Ammon's horn (tissue), 1 donor: ENCODE results near the gene TES.
"Not testable (repeated sequence)": the region's sequence is repeated elsewhere in the genome, so short reads cannot be mapped to it uniquely, and the experiment has no call there.

Source experiments
- DNase-seq: peaks from one replicate; pipeline ENCODE4 v3.0.0-alpha.2; 2016; ENCODE audit warnings: low spot score

Gene TES

DNA sequence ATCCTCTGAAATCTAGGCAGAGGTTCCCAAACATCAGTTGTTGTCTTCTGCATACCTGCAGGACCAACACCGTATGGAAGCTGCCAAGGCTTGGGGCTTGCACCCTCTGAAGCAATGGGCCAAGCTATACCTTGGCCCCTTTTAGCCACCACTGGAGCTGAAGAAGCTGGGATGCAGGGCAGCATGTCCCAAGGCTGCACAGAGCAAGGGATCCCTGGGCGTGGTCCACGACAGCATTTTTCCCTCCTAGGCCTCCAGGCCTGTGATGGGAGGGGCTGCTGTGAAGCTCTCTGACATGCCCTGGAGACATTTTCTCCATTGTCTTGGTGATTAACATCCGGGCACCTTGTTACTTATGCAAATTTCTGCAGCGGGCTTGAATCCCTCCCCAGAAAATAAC is 34.5 kb downstream of the TES start:
- not testable (repeated sequence) for DNase-seq

DNA sequence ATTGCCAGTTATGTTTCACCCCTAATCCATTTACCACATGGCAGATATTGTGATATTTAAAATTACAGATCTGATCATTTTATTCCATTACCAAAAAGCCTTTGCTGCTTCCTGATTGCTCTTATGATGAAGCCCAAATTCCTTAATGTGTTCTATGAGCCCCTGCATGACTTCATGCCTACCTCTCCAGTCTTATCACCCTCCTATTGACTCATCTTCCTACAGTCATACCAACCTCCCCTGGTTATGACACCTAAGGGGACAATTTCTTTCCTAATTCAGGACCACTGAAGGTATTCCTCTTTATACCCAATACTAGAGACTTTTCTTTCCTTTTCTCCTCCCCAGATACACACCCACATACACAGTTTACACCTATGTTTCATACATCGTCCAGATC is 36.0 kb downstream of the TES start:
- DNase-seq = no peak

DNA sequence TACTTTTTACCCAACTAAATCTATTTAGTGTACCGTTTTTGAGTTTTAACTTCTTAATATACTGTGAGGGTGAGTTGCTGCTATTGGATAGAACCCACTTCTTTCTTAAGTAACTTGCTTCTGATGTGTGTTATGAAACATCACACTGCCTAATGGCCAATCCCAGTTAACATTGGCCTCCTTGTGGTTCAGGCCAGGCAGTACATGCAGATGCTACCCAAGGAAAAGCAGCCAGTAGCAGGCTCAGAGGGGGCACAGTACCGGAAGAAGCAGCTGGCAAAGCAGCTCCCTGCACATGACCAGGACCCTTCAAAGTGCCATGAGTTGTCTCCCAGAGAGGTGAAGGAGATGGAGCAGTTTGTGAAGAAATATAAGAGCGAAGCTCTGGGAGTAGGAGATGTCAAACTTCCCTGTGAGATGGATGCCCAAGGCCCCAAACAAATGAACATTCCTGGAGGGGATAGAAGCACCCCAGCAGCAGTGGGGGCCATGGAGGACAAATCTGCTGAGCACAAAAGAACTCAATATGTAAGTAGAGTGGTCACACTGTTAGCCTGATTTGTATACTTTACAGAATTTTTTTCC is 39.7 kb downstream of the TES start:
- DNase-seq = no peak

DNA sequence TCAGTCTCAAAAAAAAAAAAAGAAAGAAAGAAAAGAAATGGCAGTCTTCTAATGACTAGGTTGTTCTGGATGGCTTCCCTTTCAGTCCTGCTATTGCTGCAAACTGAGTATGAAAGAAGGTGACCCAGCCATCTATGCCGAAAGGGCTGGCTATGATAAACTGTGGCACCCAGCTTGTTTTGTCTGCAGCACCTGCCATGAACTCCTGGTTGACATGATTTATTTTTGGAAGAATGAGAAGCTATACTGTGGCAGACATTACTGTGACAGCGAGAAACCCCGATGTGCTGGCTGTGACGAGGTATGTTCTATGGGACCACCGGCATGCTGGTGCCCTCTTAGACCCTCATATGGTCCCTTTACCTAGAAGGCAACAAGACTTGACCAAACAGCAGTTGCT is 41.3 kb downstream of the TES start:
- DNase-seq = no peak

DNA sequence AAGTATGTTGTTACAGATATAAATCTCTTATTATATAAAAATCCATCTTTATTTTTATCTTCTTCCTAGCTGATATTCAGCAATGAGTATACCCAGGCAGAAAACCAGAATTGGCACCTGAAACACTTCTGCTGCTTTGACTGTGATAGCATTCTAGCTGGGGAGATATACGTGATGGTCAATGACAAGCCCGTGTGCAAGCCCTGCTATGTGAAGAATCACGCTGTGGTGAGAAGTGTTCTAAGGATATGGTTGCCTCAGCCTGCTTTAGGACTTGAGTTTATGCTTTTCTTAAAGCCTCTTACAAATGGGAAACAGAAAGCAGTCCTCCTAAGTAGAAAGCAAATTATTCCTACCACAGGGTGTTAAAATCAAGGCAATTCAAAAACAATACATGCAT is 41.9 kb downstream of the TES start:
- no peak for DNase-seq

DNA sequence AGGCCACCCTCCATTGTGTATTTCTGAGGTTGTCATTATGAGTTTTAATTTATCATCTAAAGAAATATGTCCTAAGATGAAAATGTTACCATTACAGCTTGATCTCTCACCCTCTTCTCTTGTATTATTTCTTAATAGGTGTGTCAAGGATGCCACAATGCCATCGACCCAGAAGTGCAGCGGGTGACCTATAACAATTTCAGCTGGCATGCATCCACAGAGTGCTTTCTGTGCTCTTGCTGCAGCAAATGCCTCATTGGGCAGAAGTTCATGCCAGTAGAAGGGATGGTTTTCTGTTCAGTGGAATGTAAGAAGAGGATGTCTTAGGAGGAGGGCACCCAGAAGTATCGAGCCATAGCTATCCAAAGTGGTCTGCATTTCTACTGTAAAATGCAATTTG is 46.8 kb downstream of the TES start:
- DNase-seq = no peak

DNA sequence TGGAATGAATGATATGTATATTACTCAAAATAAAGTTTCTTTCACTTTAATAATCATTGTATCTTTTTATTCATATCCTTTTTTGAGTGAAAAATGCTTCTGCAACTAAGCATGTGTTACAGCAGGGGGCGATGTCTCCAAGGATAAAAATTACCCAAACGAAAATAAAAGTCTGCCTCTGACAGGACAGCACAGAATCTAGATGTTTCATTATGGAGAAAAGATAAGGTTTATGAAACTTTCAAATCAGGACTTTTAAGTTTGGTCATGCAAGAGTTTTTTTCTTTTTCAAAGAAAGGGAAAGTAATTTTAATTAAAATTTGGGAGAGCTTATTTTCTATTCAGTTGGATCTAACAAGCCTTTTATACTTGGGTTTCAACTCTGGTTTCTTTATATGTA is 48.4 kb downstream of the TES start:
- DNase-seq = peak; percentile 75

DNA sequence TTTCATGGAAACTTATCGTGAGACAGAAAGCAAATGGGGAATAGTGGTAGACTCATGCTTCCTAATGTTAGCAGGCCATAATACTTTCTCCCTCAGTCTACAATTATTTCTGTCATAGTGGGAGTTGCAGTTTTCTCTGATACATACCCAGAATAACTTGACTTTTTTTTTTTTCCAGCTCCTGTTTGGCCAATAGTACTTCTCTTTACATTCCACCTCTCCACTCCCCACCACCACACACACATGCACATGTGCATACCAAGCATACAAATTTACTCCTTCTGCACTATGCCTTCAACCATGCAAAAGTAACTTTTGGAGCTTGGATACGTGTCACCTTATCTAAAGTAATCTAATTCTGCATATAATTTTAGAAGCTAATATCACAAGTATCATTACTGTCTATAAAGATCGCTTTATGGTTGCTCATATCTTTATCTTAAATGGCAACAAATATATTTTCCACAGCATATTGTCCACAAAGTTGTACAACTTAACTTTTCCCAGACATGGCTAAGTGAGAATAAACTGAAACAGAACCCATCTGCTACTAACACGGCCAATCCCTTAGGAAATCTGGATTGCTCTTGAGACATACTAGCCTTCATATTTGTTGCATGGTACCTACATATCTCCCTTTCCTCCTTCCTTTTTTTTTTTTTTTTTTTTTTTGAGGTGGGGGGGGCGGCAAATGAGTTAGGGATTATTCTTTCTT is 49.0 kb downstream of the TES start:
- no peak for DNase-seq

DNA sequence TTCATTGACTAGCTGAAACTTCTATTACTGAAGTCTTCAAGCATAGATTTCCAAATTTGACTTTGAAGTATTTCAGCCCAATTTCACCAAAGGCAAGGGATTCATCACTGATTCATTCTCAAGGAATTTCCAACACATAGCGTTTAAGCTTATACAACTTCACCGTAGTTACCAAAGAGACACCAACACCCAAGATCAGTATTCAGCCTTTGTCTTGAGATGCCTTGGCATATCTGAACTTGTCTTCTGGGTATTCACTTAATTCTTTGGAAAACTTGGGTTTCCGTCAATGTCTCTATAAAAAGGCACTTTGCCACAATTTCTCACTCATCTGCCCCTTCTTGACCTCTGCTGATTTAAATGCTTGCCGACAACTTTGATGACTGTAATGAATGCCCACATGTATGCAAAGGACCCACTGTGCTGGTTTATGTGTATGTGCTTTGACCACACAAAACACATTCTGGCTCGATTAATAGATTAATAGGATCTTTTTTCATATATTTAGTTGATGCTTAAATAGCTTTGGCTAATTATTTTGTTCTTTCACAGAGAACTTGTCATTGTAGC is 49.6 kb downstream of the TES start:
- no peak for DNase-seq

DNA sequence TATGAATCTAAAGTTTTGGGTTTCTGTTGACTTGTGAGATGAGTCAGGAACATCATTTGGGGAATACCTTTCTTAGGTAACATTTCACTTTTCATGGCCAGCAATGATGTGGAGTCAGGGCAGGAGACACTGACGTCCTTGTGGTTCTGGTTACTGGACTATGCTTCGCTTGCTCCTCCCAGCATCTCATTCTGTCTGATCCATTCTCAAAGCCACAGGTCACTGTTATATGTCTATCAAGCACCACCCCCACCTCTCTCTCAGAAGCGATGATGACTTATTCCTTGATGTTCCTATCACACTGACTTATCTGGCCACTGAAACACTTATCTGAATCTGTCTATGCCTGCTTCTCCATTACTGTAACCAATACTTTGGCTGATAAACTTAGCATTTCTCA is 51.6 kb downstream of the TES start:
- DNase-seq = no peak

DNA sequence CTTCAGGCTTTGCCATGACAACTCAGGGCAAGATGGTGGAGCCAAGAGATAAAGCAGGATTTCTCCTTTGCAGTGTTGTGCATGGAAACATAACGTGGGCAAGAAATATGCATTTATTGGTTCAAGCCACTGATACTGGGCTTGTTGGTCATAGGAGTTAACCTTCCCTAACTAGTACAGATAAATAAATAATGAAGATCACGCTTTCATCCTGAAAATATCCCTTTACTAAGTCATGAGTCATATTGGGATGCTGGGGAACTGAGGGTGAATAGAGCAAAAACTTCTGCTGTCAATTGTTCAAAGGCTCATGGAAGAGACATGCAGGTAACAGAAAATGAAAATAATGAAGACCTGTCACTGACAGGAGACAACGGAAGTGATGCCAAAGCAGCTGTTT is 55.5 kb downstream of the TES start:
- DNase-seq = no peak

DNA sequence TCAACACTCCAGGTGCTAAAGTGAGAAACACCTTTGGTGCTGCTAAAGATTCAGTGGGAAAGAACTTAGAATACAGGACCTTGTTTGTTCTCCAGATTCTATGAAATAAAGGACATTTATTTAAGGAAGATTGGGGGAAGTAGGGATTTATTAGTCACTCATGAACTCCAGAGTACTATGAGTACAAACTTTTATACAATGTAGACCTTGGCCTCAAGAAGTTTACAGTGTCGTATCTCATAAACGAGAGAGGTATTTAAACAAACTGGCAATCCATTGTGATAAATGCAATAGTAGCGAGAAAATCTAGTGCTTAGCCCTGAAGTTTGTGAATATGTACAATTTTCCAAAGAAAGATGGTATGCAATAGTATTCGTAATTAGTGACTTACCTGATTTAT is 59.1 kb downstream of the TES start:
- DNase-seq = no peak

DNA sequence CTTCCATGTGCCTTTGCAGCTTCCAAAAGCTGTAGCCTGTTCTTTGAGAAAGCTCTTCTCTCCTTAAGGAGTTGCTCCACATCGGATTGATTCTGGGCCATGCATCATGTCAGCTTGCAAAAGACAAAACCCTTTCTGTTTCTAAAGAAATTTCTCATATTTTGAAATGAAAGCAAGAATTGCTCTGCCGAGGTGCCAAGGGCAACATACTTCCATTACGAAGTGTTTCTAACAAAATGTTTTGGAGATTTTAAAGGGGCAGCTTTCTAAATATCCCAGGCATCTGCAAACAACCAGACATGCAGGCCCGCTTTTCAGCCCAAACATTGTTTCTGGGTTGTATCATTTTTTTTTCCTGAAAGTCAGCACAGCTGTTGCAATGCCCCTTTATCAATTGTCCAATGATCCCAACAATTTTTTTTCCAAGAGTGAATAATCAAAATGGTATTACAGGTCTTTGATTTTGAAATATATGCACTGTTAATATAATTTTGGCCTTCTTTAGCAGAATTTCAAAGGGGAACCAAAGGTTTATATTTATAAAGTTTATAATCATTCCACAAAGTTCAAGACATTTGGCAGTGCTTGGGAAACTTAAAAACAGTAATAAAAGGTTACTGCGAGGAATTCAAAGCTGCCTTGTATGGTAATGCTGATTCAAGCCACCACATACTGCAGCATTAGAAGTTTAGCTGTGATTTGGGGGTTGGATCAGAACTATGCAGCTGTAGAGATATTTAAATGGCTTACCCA is 61.0 kb downstream of the TES start:
- no peak for DNase-seq

DNA sequence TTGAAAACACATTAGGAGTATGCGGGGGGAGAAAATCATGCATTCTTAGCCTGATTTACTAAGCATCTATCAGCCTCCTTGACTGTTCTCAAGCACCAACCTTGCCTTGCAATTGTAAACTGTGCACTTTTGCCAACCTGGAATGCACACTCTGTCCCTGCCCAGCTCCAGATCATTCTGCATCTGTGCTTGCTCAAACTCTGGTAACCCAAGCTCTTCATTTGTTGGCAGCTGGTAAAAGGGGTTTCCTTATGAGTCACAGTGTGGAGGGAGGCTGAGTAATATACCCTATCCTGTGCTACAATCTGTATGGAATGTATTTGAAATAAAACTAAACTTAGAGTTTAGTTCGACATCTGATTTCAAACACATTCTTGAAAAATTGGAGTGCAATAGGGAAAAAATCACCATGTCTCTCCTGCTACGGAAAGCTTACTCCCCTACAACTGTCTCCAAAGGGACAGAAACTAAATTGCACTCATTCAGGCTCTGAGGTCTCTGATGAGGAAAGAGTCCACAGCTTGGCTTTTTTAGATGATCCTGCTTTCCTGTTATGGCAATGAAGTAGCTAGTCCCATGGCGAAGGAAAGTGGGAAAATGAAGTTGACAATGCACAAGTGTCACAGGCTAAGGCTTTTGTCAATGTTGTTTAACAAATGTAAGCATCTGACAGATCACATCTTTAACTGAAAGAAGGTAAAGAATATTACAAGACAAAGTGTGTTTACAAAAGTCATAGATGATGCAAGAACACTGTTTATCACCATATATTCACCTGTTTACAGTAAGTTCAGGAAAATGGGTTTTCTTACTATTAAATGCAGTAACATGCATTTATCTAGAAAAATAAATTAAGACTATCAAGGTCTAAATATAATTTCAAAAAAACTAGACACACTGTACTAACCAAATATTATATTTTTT is 61.9 kb downstream of the TES start:
- DNase-seq = peak; percentile 27

DNA sequence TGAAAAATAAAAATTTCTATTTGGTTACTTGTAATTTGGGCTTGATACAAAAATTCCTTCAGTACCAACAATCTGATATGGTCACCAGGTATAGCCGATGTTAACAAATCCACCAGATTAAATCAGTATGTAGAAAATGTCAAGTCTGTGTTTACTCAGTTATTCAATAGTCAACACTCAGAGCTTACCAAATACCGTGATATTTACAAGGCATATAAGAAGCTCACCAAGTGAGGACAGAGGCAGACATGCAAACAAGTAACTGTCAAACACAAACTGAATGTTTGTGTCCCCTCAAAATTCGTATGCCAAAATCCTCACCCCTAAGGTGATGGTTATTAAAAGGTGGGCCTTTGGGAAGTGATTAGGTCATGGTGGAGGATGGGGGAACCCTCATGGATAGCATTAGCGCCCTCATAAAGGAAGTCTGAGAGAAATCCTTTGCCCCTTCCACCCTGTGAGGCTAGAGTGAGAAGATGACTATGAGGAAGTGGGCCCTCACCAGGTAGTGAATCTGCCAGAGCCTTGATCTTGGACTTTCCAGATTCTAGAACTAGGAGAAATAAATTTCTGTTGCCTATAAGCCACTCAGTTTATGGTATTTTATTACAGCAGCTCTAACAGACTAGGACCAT is 63.1 kb downstream of the TES start:
- DNase-seq = no peak

DNA sequence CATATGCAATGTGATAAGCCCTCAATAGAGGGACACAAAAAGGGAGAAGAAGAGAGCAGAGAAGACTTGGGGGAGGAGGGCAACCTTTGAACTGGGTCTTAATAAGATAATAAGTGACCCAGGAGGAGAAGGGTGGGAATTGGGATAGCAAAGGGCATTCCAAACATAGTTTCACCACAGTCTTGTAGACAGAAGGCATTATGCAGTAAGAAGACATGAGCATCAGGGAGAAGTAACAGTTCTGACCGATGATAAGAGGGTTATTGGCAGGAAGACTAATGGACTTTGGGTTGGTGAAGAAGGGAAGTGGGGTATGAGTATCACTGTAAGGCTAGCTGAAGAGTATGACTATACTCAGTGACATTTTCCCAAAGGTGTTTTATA is 63.6 kb downstream of the TES start:
- DNase-seq = no peak

DNA sequence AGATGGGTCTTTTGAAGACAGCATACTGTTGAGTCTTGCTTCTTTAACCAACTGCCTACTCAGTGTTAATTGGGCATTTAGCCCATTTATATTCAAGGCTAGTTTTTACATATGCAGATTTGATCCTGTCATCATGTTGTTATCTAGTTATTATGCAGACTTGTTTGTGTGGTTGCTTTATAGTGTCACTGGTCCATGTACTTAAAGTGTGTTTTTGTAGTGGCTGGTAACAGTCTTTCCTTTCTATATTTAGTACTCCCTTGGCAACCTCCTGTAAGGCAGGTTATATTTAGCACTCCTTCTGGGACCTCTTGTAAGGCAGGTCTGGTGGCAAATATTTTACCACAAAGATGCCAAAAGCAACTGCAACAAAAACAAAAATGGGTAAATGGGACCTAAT is 66.7 kb downstream of the TES start:
- no peak for DNase-seq

DNA sequence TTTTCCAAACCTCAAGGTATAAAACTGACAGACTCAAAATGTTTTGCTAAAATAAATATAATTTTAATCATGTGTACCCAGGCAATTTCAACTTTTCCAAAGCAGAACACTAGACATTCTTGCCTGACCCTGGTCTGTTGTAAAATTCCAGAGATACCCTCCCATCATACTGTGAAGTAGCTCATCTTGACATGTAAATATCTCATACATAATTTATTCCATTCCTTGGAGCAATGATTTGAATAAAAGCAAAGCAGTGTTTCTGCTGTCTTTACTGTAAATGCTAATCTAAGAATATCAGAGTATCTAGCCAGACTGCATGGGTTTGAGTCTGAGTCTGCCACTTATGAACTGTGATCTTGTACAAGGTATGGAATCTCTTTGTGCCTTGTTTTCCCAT is 68.9 kb downstream of the TES start:
- no peak for DNase-seq

DNA sequence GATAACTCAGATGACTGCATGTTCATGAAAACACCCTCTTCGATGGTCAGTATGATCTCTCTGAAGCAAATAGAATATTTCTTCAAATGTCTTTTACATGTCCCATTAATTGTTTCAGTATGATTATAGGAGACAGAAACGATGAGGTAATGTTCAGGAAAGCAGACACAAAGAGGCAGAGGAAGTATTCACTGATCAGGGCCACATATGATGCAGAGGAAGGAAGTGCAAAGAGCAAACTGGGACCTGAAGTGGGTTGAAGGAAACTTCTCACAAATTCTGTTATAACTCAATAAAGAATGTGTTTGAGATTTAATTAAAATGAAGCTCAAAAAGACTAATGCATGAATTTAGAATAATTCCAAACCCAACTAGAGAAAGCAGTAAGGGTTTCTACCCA is 70.5 kb downstream of the TES start:
- DNase-seq = no peak

DNA sequence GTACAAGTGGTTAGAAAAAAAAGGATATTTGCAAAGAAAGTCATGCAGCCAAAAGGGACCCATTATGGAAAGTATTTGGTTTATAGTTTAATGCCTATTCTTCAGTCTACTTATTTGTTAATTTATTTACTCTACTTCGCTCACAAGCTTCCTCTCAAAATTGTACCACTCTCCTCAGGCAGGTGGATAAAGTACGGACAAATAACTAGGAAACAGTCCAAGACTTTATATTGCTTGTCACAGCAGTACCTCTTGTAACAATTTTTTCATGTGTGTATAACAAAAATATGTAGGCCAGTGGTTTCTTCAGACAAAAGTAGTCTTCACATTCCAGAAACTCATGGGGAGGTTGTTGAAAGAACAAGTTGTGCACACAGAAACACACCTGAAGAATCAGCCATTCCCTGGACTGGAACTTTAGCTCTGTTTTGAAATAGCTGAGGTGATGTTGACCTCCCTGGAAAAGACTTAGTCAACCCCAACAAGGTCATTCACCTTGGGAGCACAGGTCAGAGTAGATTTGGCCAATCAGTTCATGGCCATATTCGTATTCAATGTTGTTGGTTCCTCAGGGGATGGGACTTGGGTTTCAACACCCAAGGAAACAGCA is 73.4 kb downstream of the TES start:
- DNase-seq = no peak

DNA sequence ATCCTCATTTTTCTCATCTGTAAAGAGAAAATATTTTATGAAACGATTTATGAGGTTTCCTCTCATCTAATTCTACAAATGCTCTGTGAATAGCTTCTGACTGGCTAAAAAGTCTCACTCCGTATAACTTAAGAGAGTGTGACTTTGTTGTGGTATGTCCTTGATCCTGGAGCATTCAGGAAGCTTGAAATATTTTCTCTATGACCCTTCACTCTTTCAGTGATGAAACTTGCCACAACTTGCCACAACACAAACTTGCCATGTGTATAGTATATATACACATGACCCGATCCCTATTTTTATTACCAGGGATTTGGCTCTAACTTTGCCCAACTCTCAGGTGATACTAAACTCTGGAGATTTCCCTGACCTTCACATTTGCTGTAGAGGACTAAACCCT is 74.1 kb downstream of the TES start:
- DNase-seq = no peak
